Activated CD8-positive, alpha-beta memory T cell treated with anti-CD3 and anti-CD28 coated beads, Interleukin-2, amount 50 U/mL, for 24 hours (primary cell): ENCODE measurements around the gene DNAJC8.

Source experiments
- DNase-seq: peaks from one replicate; pipeline ENCODE4 v3.0.0-alpha.2; 2020; ENCODE audit errors: extremely low read depth

The DNAJC8 gene

GRCh38 chr1:28232558-28233263, at the start of gene DNAJC8:
DNAJC8 (minus strand) TSS chr1:28233029; CDS start chr1:28232998, 31 bp downstream.
- peak; percentile 94 for DNase-seq

DNA sequence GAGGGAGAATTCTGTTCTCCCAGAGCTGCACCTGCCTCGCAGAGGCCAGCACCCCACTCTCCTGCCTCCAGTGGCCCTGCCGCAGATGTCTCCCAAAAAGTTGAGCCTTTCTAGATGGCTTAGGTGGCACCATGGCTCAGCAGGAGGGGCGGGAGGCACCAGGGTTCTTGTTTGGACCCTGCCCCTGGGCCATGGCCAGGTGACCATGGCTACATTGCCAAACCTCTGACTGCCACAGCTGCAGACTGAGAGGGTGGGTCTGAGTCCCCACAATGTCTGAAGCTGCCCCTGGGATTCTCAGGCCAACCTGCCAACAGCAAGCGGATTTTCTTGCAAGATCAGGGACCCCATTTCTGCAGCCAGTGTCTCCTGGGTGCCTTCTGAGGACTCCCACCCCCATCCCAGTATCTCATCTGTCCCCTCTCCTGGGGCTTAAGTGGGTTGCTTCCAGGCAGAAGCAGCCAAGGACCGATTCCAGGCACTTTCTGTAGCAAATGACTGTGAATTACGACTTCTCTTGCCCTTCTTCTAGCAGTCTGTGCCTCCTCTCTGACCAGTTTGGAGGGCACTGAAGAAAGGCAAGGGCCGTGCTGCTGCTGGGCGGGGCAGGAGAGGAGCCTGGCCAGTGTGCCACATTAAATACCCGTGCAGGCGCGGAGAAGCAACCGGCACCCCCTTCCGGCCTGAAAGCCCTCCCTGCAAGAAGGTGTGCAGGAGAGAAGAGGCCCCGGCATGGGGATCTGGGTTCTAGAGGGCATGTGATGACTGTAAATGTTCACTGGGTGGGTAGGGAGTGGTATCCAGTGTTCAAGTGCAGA, 49.0 kb upstream of the DNAJC8 start:
- DNase-seq, result no peak

- no peak for DNase-seq
These were observed 48.1 kb upstream of the DNAJC8 start for GRCh38 chr1:28280977-28281381.

GRCh38 chr1:28280501-28280900, 47.7 kb upstream of the DNAJC8 start:
- DNase-seq, result no peak

DNA sequence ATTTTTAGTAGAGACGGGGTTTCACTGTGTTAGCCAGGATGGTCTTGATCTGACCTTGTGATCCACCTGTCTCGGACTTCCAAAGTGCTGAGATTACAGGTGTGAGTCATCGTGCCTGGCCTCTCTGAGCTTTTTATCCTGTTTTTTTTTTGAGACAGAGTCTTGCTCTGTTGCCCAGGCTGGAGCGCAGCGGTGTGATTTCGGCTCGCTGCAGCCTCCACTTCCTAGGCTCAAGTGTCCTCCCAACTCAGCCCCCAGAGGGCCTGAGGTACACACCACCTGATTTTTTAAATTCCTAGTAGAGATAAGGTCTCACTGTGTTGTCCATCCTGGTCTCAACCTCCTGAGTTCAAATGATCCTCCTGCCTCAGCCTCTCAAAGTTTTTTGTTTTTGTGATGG, 46.9 kb upstream of the DNAJC8 start:
- DNase-seq, result no peak

DNA sequence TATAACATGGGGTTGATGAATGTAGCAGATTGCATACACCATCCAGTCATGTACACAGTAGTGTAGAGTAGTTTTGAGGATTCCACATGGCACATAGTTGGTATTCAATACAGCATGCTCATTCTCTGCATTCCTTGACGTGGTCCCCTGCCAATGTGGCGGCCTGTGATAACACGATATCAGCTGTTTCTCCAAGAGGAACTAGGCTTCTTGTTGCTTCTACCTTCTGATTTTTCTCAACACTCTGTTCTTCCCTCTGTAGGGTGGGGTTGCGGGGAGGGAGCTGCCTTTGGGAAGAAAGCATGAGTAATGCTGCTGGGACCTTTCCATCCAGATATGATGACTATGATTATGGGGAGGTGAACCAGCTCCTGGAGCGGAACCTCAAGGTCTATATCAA, 45.9 kb upstream of the DNAJC8 start:
- no peak for DNase-seq

GRCh38 chr1:28273216-28273860, 40.5 kb upstream of the DNAJC8 start:
- no peak for DNase-seq

DNA sequence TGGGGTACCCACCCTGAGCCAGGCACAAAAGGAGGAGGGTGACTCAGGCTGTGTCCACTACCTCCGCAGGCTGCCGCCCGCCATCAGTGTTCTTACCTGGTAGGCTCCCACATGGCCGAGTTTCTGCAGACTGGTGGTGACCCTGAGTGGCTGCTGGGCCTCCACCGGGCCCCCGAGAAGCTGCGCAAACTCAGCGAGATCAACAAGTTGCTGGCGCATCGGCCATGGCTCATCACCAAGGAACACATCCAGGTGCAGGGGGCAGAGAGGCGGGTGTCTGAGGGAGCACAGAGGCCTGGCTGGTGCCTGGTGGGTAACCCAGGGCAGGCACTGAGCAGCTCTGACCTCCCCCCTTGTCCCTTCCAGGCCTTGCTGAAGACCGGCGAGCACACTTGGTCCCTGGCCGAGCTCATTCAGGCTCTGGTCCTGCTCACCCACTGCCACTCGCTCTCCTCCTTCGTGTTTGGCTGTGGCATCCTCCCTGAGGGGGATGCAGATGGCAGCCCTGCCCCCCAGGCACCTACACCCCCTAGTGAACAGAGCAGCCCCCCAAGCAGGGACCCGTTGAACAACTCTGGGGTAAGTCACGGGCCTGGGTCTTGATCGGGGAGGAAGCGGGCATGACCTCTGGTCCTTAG, 39.5 kb upstream of the DNAJC8 start:
- DNase-seq, result no peak

DNA sequence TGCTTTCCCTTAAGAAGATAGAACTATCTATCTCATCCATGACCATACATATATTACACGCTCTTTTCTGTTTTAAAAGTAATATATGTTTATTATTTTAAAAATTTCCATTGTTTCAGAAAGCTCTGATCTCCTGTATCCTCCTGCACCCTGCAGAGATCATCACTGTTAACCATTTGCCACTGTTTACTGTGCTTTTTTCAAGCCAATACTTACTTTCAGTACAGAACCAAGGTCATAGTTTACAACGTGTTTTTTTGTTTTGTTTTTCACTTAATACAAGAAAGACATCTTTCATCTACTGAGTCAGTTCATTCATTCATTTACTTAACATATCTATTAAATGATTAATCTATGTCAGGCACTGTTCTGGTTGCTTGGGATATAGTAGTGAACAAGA, 36.7 kb upstream of the DNAJC8 start:
- no peak for DNase-seq

DNA sequence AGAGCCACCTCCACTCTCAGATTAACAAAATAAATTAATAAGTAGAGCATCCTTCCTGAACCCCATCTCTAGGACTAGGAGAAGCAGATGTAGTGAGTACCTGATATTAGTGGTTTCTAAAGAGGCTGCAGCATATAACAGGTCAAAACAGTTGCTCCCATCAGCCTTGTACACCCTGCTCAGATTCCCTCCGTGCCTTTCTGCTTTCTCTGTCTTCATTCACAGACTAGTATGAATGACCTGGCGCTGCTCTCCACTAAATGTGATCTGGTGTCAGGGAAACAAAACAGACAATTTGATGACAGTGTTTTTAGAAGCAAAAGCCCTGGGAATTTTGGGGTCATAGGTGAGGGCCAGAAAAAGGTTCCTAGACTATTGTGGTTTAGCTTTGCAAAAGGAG, 34.8 kb upstream of the DNAJC8 start:
- no peak for DNase-seq

GRCh38 chr1:28266920-28267322, 34.1 kb upstream of the DNAJC8 start:
- no peak for DNase-seq

- DNase-seq, result no peak
These were observed 32.7 kb upstream of the DNAJC8 start for GRCh38 chr1:28265577-28265976.

DNA sequence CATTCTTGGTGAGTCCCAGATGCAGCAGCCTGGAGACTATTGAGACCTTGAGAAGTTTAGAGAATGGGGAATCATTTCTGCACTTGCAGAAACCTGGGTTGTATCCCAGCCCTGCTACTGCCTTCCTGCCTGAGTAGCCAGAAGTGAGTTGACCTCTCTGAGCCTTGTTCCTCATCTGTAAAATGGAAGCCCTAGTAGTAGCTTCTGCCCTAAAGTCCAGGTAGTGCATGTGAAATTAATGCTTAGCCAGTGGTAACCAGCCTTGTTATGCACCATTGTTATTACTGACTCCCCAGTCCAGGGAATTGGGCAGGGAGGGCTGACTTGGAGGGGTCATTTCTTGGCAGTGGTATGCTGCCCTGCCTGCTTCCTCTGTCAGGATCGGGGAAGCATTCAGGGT, 32.1 kb upstream of the DNAJC8 start:
- no peak for DNase-seq

GRCh38 chr1:28260803-28261174, 28.0 kb upstream of the DNAJC8 start:
- DNase-seq, result no peak

- no peak for DNase-seq
These were observed 27.3 kb upstream of the DNAJC8 start for GRCh38 chr1:28259934-28260802.

DNA sequence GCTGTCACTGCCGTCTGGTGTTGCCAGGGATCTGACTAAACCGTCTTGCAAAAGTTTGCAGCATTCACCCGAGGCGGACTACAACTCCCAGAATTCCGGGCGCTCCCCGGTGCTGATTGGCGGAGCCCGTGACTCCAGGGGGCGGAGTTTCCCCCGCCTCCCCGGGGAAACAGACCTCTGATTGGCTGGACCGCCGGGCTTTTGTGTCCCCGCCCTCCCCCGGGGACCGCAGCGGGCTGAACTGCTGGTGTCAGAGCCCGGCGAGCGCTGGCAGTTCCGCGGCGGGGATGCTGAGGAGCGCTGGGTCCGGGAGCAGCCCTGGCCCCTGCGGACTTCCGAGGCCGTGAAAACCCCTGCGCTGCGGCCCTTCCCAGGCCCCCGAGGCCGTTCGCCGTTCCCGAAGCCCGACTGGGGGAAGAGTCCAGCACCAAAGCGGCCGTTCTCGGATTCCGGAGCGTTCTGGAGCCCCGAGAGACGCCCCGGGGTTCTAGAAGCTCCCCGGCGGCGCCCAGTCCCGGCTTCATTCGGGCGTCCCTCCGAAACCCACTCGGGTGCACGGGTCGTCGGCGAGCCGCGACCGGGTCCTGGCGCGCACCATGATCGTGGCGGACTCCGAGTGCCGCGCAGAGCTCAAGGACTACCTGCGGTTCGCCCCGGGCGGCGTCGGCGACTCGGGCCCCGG, 26.6 kb upstream of the DNAJC8 start, which contains the start of gene SESN2:
Gene SESN2, plus strand, starts transcription at position 267 of the 682 bp plus-strand sequence. Its CDS starts 330 bp downstream, at position 597.
- DNase-seq, result peak; percentile 99

DNA sequence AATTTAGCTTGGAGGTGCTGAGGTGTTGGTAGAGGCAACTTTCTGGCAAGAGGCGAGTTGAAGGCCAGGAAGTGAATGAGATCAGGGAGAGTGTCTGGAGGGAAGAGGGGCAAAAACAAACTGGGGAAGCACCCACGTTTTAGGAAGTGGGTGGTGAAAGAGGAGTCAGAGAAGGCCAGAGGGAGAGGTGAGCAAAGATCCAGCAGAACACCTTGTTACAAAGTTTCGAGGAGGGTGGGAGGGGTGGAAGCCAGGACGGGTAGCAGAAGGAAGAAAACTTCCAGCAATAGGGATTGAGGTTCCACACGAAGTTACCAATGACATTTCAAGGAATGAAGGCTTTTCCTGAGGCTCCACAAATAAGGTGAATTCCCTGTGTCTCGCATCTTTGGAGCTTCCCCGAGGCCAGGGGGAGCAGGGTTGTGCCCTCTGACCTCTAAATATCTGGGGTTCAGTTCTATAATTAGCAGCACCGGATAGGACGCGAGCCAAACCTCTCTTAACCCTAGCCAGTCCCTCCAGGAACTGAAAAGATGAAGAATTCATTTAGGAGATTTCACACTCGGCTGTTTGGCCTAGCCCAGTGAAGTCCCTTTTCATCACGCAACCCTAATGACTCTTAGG, 25.9 kb upstream of the DNAJC8 start:
- DNase-seq, result no peak

- DNase-seq, result no peak
These were observed 24.9 kb upstream of the DNAJC8 start for GRCh38 chr1:28257736-28258135.

DNA sequence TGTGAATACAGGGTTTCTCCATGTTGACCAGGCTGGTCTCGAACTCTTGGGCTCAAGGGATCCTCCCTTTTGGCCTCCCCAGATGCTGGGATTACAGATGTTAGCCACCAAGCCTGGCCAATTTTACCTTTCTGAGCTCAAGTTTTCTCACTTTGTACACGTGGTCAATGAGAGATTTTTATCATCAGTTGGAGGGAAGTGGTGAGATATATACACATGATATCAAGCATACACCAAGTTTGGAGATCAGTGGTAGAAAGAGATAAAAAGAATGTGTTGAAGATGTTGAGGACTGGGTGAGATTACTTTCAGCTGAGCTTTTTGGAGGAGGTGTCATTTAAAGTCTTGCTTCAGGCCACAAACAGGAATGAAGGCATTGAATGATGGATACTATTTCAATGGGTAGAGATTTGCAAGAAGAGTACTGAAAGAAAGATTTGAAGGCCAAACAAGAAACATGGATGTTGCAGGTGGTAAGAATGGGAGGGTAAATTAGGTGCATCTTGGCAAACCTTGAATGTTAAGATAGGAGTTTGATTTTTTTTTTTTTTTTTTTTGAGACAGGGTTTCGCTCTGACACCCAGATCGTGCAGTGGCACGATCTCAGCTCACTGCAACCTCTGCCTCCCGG, 23.5 kb upstream of the DNAJC8 start:
- no peak for DNase-seq

DNA sequence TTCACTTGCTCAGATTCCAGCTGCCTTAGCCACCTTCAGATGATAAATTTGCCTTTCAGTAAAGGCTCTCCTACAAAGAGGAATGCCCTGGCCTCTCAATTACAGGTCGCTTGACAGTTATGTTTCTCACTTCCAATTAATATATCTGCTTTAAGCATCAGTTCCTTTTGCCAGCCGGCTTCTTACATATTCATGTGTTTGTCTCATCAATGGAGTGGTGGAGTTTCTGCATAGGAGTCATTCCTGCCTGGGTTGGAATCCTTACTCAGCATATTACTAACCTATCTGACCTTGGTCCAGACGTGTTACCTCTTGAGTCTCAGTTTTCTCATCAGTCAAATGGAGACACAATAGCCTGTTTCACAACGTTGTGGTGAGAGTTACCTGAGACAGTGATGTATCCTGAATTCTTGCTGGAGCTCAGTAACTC, 17.1 kb upstream of the DNAJC8 start:
- no peak for DNase-seq
